ENCODE data around the gene ALDH9A1. TPM values are rescaled to one million over a fixed set of nuclear protein-coding genes. Genes with fewer than 3 reads are reported as not detected.

ALDH9A1 gene
- total and polyA plus RNA-seq, 2 of the 8 experiments (the other 6 are each of a cell fraction or from before 2014, with no cell fraction given) = 57.6 to 63.8 TPM

GRCh38 chr1:165619647-165620151, 78.7 kb downstream of the ALDH9A1 start (continued):
- no peak for TF ChIP-seq CHD7 (IDR thresholded peaks at IDR 0.05; ENCODE audit: insufficient replicate concordance, low read length)
- TF ChIP-seq, protein P1, sequence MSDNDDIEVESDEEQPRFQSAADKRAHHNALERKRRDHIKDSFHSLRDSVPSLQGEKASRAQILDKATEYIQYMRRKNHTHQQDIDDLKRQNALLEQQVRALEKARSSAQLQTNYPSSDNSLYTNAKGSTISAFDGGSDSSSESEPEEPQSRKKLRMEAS (IDR thresholded peaks at IDR 0.05) = no peak
- no peak for TF ChIP-seq RAD21 (IDR thresholded peaks at IDR 0.05 in 1 of 2, conservative IDR thresholded peaks at IDR 0.05 in 1 of 2; ENCODE audit: low read depth in 2 of 2, low read length in 2 of 2)
- TF ChIP-seq SP4 (IDR thresholded peaks at IDR 0.05; ENCODE audit: low read length) = no peak
- TF ChIP-seq, protein P2, sequence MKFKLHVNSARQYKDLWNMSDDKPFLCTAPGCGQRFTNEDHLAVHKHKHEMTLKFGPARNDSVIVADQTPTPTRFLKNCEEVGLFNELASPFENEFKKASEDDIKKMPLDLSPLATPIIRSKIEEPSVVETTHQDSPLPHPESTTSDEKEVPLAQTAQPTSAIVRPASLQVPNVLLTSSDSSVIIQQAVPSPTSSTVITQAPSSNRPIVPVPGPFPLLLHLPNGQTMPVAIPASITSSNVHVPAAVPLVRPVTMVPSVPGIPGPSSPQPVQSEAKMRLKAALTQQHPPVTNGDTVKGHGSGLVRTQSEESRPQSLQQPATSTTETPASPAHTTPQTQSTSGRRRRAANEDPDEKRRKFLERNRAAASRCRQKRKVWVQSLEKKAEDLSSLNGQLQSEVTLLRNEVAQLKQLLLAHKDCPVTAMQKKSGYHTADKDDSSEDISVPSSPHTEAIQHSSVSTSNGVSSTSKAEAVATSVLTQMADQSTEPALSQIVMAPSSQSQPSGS (IDR thresholded peaks at IDR 0.05; ENCODE audit: low read length) = no peak
- TF ChIP-seq NRF1 (IDR thresholded peaks at IDR 0.05; ENCODE audit: low read depth, low read length) = no peak
- TF ChIP-seq HDAC6 (IDR thresholded peaks at IDR 0.05; ENCODE audit: low read depth, low read length) = no peak
- TF ChIP-seq CHD1 (IDR thresholded peaks at IDR 0.05; ENCODE audit: low read depth, low read length) = no peak
- no peak for TF ChIP-seq SIX5 (IDR thresholded peaks at IDR 0.05; ENCODE audit: low read depth, low read length)
- no peak for TF ChIP-seq CBX5 (IDR thresholded peaks at IDR 0.05; ENCODE audit: low read depth, low read length)

All from H1 (cell line).